HG02623 (cell line): Measurements from ENCODE around the gene CCDC92.

Source experiments
- ATAC-seq: cut with Tn5 transposase; IDR thresholded peaks from one replicate; pipeline ENCODE4 v1.9.1; 2021; ENCODE audit warnings: moderate library complexity; ENCODE audit not compliant: unreplicated experiment

CCDC92 gene

DNA sequence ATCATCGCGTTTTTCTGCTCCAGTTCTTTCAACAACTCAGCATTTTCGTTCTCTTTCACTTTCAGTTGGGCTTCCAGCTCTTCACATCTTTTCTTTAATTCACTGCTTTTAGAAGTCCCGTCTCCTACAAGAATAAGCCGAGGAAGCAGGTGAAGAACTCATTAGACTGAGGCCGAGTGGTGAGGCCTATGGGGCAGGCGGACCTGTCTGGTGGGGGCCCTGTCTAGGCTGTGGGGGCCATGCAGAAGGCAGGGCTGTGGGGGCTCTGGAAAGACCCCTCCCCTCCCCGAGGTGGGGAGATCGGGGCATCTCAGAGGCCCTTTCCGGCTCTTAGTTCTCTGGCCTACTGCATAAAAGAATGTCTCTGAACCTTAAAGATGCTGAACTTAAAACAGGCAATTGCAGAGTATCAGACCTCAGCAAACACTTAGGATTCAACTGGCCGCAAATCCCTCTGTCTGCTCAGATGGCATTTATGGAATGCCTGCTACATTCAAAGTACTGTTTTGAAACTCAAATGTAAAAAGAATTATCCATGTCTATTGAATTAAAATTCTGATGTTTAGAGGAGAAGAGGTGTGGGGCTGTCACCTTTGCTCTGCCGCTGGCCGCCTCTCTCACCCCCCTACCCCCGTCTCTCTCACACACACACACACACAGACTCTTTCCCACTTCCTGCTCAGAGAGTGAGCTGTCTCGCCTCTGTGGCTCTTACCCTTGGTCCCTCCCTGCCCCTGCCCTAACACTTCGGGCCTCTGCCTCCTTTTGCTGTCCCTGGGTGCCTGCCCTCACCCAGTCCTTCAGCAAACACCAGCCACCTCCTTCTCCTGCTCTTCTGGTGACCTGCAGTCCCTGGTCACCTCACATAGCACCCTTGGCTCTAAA is 34.7 kb downstream of the CCDC92 start:
- no peak for ATAC-seq

- no peak for ATAC-seq
Measured at GRCh38 chr12:123936956-123937706, 35.5 kb downstream of the CCDC92 start.

DNA sequence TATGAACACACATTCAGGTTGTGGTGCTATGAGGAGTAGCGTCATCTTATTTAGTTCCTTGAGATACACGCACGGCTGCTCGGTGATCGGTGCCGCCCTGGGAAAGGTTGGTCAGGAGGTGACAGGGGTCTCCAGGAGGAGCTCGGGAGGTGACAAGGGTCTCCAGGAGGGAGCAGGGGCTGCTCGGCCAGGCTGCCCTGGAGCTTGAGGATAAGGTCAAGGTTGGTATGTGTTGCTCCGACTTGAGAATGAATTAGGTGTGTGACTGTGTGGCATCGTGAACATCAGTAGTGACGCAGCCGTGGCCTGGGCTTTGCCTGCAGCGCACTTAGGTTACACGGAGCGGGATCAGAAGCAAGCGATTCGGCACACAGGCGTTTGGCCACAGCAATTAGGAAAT is 36.2 kb downstream of the CCDC92 start:
- no peak for ATAC-seq

GRCh38 chr12:123935956-123936355 is 36.7 kb downstream of the CCDC92 start:
- no peak for ATAC-seq

DNA sequence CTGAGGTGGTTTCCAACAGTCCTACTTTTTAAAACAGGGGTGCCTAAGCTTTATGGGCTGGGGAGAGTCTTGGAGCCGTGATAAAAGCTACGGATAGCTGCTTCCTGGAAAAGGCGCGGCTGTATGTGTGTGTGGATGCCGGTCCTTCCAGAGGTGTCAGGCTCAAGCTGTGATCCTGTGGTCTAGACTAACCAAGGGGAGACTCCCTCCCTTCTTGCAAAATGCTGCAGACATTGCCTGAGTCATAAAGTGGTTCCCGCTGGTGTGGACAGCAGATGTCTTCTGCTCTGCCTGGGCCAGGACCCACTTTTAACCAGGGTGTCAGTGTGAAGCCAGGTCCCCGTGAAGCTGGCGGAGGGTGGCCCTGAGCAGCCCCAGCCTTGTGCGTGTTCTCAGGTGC is 37.8 kb downstream of the CCDC92 start:
- no peak for ATAC-seq

DNA sequence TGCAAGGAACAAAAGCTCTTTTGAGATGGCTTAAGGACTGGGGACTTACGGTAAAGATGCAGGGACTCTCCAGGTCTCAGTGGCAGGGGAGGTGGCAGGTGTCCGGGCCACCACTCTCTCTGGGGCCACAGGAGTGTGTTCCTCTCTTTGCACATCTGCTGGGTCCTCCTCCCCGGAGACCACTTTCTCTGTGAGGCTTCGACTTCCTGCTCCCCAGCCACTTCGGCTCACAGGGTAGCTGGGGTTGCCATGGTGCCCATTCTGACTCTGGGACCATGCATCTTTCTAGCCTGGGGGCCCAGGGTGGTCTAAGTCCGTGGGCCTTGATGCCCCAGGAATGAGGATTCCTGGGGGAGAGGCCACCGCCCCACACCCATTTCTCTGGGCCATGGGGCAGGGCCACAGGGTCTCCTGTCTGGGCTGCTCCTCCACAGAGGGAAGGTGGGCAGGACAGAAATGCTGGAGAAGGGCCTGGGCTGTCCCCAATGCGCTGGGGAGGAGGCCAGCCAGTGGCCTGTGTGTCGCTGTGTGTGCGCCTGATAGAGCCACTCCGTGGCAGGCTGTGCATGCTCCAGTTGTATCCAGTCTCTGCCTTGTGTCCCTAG is 38.5 kb downstream of the CCDC92 start:
- ATAC-seq, result no peak

GRCh38 chr12:123933214-123933613 is 39.4 kb downstream of the CCDC92 start:
- ATAC-seq, result no peak

DNA sequence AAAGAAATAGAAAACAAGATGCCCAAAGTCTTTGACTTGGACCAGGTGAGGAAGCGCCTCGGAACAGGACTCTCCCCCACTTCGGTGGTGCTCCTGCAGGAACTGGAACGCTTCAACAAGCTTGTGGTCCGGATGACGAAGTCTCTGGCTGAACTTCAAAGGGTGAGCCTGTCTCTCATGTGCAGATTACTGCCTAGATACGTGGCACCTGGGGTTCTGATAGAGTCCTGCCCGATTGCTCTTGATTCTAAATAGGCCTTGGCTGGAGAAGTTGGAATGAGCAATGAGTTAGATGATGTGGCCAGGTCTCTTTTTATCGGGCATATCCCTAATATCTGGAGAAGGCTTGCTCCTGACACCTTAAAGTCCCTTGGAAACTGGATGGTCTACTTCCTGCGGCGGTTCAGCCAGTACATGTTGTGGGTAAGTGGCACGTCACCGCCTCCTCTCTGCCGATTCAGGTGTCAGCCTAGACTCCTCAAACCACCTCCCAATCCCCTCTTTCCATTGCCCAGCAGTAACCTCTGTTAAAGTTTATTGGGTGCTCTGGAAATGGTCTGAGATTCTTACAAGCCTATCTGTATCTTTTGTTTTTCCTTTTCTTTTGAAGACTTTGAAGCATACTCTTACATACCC is 40.8 kb downstream of the CCDC92 start:
- no peak for ATAC-seq

GRCh38 chr12:123929946-123930583 is 42.6 kb downstream of the CCDC92 start:
- ATAC-seq, result no peak

- ATAC-seq, result no peak
Measured at GRCh38 chr12:123928897-123929296, 43.7 kb downstream of the CCDC92 start.

GRCh38 chr12:123928274-123928865 is 44.3 kb downstream of the CCDC92 start:
- no peak for ATAC-seq

- ATAC-seq, result no peak
Measured at GRCh38 chr12:123924539-123924938, 48.1 kb downstream of the CCDC92 start.

- ATAC-seq, result no peak
Measured at GRCh38 chr12:123923927-123924326, 48.7 kb downstream of the CCDC92 start.

DNA sequence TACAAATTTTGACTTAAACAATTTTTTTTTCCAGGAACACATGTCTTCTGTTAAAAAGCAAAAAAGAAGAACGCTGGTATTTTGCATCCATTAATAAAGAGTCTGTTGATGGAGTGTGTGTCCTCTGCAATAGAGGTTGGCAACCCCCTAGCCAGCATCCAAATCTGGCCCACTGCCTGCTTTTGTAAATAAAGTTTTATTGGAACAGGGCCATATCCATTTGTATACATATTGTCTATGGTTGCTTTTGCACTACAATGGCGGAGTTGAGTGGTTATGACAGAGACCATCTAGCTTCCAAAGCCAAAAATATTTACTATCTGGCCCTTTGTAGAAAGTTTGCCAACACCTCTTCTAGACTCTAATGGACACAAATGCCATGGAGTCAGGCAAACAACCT is 49.6 kb downstream of the CCDC92 start:
- no peak for ATAC-seq

GRCh38 chr12:123919980-123920360 is 52.7 kb downstream of the CCDC92 start:
- no peak for ATAC-seq

GRCh38 chr12:123917337-123917850 is 55.2 kb downstream of the CCDC92 start:
- ATAC-seq, result no peak

GRCh38 chr12:123916729-123917128 is 55.9 kb downstream of the CCDC92 start:
- ATAC-seq, result no peak

DNA sequence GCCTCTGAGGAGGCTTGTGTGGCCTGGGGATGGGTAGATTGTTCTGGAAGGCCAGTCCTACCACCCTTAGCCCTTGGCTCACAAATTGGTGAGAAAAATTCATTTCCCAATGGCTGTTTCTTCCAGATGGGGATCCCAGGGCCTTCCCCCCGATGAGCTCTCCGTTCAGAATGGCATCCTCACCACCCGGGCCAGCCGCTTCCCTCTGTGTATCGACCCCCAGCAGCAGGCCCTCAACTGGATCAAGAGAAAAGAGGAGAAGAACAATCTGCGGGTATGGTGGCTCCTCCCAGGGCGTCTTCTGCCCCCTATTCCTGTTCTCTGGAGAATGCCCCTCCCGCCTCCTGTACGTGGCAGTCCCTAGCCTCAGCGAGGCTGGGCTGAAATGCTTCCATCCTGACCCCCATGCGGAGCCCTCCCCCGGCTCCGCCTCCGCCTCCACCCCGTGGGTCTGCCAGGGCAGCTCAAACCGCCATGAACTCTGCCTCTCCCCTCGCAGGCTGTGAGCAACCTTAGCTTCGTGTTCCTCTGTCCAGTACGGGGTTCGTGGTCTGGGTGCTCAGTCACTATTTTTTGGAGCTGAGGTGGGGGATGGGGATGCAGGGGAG is 57.8 kb downstream of the CCDC92 start:
- no peak for ATAC-seq

GRCh38 chr12:123912415-123913380 is 59.9 kb downstream of the CCDC92 start:
- no peak for ATAC-seq
